Motor neuron (in vitro differentiated cells): ENCODE data around the gene CLSTN3. TPM values are rescaled to one million over a fixed set of nuclear protein-coding genes. Genes with fewer than 3 reads are reported as not detected.

ENCODE experiments used
- ATAC-seq, 8 experiments: fragments of 200-7000 bp; cut with Tn5 transposase; replicated peaks in 6 of 8; 2 replicates each; pipeline ENCODE4 v1.8.0; 2021; ENCODE audit warnings: mild to moderate bottlenecking in 8 of 8, moderate library complexity in 8 of 8
- H3K27ac ChIP-seq, 2 donors: fragments of 250-450 bp; sonication (Bioruptor Pico); 2 replicates each; pipeline ENCODE4 v1.9.0; 2021; ENCODE audit warnings: antibody characterized with exemption in 2 of 2, mild to moderate bottlenecking in 2 of 2, moderate library complexity in 1 of 2
- H3K4me1 ChIP-seq, 2 donors: fragments of 250-450 bp; sonication (Bioruptor Pico); replicated peaks in 1 of 2; 2 replicates each; pipeline ENCODE4 v1.6.1; 2021; ENCODE audit warnings: antibody characterized with exemption in 2 of 2, mild to moderate bottlenecking in 2 of 2, moderate library complexity in 1 of 2
- H3K4me3 ChIP-seq, 5 donors: fragments of 250-450 bp; sonication (Bioruptor Pico); 2 replicates each; pipeline ENCODE4 v1.9.0; 2021; ENCODE audit warnings: antibody characterized with exemption in 5 of 5, mild to moderate bottlenecking in 5 of 5, moderate library complexity in 4 of 5
- WGBS, 10 experiments: fragments of 450-650 bp; shearing (Covaris generic); methylation state at CpG; one replicate each; pipeline ENCODE4 v1.0.0; 2022; 5-methylcytosine and 5-hydroxymethylcytosine counted together
- in situ Hi-C, 9 experiments: fragments of 400-800 bp; cut with MboI; loops; one replicate each; pipeline ENCODE4 v1.15.0; 2021; ENCODE audit warnings: low sequenced_read_pairs in 9 of 9, low pct_unique_long_range_greater_than_20kb in 2 of 9; ENCODE audit not compliant: unreplicated experiment in 9 of 9
- total RNA-seq, 8 experiments: library from RNA; unstranded; fragments of 300-600 nt; gene quantifications; 2 replicates each; pipeline versions ENCODE4 v1.2.3 to v1.2.4, GENCODE V29; 2022

CLSTN3 gene
- total RNA-seq, 8 experiments from 2014 or later: 15.1 to 62.6 (median 44.1) TPM

GRCh38 chr12:7131502-7131866 is 1.3 kb downstream of the CLSTN3 start:
- 4 to 71% (median 57%) methylated on average over 1 to 6 of the region's 7 CpGs; no CpG with 5 or more reads in 5 of the 10 experiments for WGBS, 10 experiments
- H3K27ac ChIP-seq: peak overlapping the region in 1 of 2 donors; percentile 83
- in situ Hi-C loops: no loop called here

GRCh38 chr12:7134396-7135166 is 4.4 kb downstream of the CLSTN3 start:
- Histone ChIP-seq H3K4me1 (peaks cover 12% of the 10 kb centered on the region in 2 donors), H3K4me3 (no peak overlapping the region), H3K27ac (no peak overlapping the region)
- in situ Hi-C loops: no loop called here
- WGBS, 10 experiments: 50 to 100% (median 87%) methylated on average over 1 to 6 of the region's 12 CpGs; no CpG with 5 or more reads in 3 of the 10 experiments
- ATAC-seq: no peak

More at GRCh38 chr12:7131502-7131866, 1.3 kb downstream of the CLSTN3 start:
- peaks cover 16 to 17% of the 10 kb centered on the region in 2 donors for H3K4me1 ChIP-seq
- H3K4me3 ChIP-seq: peak overlapping the region; percentile 69 to 98 (median 92)
- ATAC-seq: peak in 1 of 8 experiments; percentile 1

GRCh38 chr12:7136071-7136470 is 5.9 kb downstream of the CLSTN3 start:
- no peak overlapping the region for H3K27ac ChIP-seq
- in situ Hi-C loops: no loop called here
- WGBS, 10 experiments: 80 to 100% (median 93%) methylated on average over 1 to 4 of the region's 7 CpGs; no CpG with 5 or more reads in 3 of the 10 experiments
- ATAC-seq: no peak
- H3K4me3 ChIP-seq: no peak overlapping the region
- peaks cover 12% of the 10 kb centered on the region in 2 donors for H3K4me1 ChIP-seq

GRCh38 chr12:7136676-7137075 is 6.5 kb downstream of the CLSTN3 start:
- no peak overlapping the region for H3K4me3 ChIP-seq
- H3K4me1 ChIP-seq: peaks cover 10% of the 10 kb centered on the region in 2 donors
- in situ Hi-C loops: no loop called here
- 90 to 100% methylated on average over 2 of the region's 3 CpGs; no CpG with 5 or more reads in 8 of the 10 experiments for WGBS, 10 experiments
- no peak for ATAC-seq
- H3K27ac ChIP-seq: no peak overlapping the region

- Histone ChIP-seq H3K27ac (no peak overlapping the region), H3K4me3 (no peak overlapping the region), H3K4me1 (no peaks in the 10 kb centered on the region)
- WGBS, 10 experiments: 67 to 100% (median 94%) methylated on average over 1 to 3 of the region's 4 CpGs; no CpG with 5 or more reads in 6 of the 10 experiments
- in situ Hi-C loops: no loop called here
- no peak for ATAC-seq
These were observed 7.7 kb downstream of the CLSTN3 start for GRCh38 chr12:7137908-7138307.

GRCh38 chr12:7139200-7139599 is 9.0 kb downstream of the CLSTN3 start:
- no peak overlapping the region for H3K4me3 ChIP-seq
- WGBS, 10 experiments: 60 to 100% (median 100%) methylated on average over 1 to 2 of the region's 2 CpGs
- in situ Hi-C loops: no loop called here
- peak in 3 of 8 experiments; percentile 32 to 60 (median 41) for ATAC-seq
- no peaks in the 10 kb centered on the region for H3K4me1 ChIP-seq
- H3K27ac ChIP-seq: no peak overlapping the region

GRCh38 chr12:7141351-7142005 is 11.3 kb downstream of the CLSTN3 start:
- Histone ChIP-seq H3K27ac (no peak overlapping the region), H3K4me3 (no peak overlapping the region), H3K4me1 (no peaks in the 10 kb centered on the region)
- in situ Hi-C loops: no loop called here
- no peak for ATAC-seq
- 67 to 100% (median 89%) methylated on average over 2 to 5 of the region's 7 CpGs; no CpG with 5 or more reads in 4 of the 10 experiments for WGBS, 10 experiments

GRCh38 chr12:7142056-7142644 is 12.0 kb downstream of the CLSTN3 start:
- Histone ChIP-seq H3K4me1 (no peaks in the 10 kb centered on the region), H3K4me3 (no peak overlapping the region), H3K27ac (no peak overlapping the region)
- peak in 5 of 8 experiments; percentile 12 to 87 (median 56) for ATAC-seq
- in situ Hi-C loops: no loop called here
- 42 to 97% (median 73%) methylated on average over 1 to 5 of the region's 5 CpGs for WGBS, 10 experiments

- Histone ChIP-seq H3K4me3 (no peak overlapping the region), H3K4me1 (no peaks in the 10 kb centered on the region), H3K27ac (no peak overlapping the region)
- in situ Hi-C loops: no loop called here
- ATAC-seq: no peak
- WGBS, 10 experiments: 81 to 100% (median 92%) methylated on average over 2 to 10 of the region's 18 CpGs
These were observed 12.8 kb downstream of the CLSTN3 start for GRCh38 chr12:7142809-7143465.

GRCh38 chr12:7143564-7143963 is 13.4 kb downstream of the CLSTN3 start:
- in situ Hi-C loops: no loop called here
- Histone ChIP-seq H3K4me3 (no peak overlapping the region), H3K4me1 (no peaks in the 10 kb centered on the region), H3K27ac (no peak overlapping the region)
- ATAC-seq: no peak
- 60 to 100% (median 94%) methylated on average over 1 to 5 of the region's 7 CpGs; no CpG with 5 or more reads in 3 of the 10 experiments for WGBS, 10 experiments

- Histone ChIP-seq H3K4me3 (no peak overlapping the region), H3K4me1 (no peaks in the 10 kb centered on the region), H3K27ac (no peak overlapping the region)
- ATAC-seq: peak in 3 of 8 experiments; percentile 68 to 87 (median 79)
- WGBS, 10 experiments: 10 to 100% (median 52%) methylated on average over 3 to 9 of the region's 11 CpGs; no CpG with 5 or more reads in 1 of the 10 experiments
- in situ Hi-C loops: no loop called here
These were observed 14.4 kb downstream of the CLSTN3 start for GRCh38 chr12:7144414-7145120.

GRCh38 chr12:7145671-7146070 is 15.5 kb downstream of the CLSTN3 start:
- Histone ChIP-seq H3K27ac (no peak overlapping the region), H3K4me3 (no peak overlapping the region), H3K4me1 (no peaks in the 10 kb centered on the region)
- 0 to 100% (median 69%) methylated on average over 1 to 3 of the region's 4 CpGs for WGBS, 10 experiments
- ATAC-seq: no peak
- in situ Hi-C loops: no loop called here
